Lower leg skin (tissue), 4 donors: ENCODE results near the gene PON2. TPM values are rescaled to one million over a fixed set of nuclear protein-coding genes. Genes with fewer than 3 reads are reported as not detected.

Source experiments
- DNase-seq, 2 donors: peaks; one replicate each; pipeline ENCODE4 v3.0.0-alpha.2; 2019; ENCODE audit warnings: low spot score in 2 of 2
- H3K4me3 ChIP-seq: fragments of 200-600 bp; sonication (generic); 2 replicates; pipeline ENCODE4 v1.5.1; 2017; ENCODE audit warnings: mild to moderate bottlenecking, low read depth; ENCODE audit not compliant: poor library complexity, severe bottlenecking
- POLR2A ChIP-seq, 2 donors: fragments of 450-650 bp; IDR thresholded peaks; one replicate each; pipeline ENCODE4 v1.6.1; 2016 to 2017; ENCODE audit warnings: antibody characterized with exemption in 2 of 2, mild to moderate bottlenecking in 1 of 2, moderate library complexity in 1 of 2
- WGBS, 2 donors: methylation state at CpG; one replicate each; pipeline ENCODE4 v1.1.5; 2018; 5-methylcytosine and 5-hydroxymethylcytosine counted together
- intact Hi-C: fragments of 100-400 bp; cut with DNase I; formaldehyde crosslinking; loops from one replicate; pipeline ENCODE4 v1.15.0; 2023; ENCODE audit warnings: low total_unique reads
- total RNA-seq, 4 donors: library from RNA; depleted of rRNA; stranded (reverse); fragments of >200 nt; gene quantifications; one replicate each; pipeline ENCODE4 v1.1.0, GENCODE V29; 2016
- TF ChIP-seq, protein P1 (sequence below), 3 donors: fragments of 450-650 bp; IDR thresholded peaks; one replicate each; pipeline ENCODE4 v1.5.1; 2016; ENCODE audit warnings: antibody characterized with exemption in 3 of 3, mild to moderate bottlenecking in 3 of 3, moderate library complexity in 2 of 3

PON2 gene
- total RNA-seq, 4 donors from 2014 or later: 77.7 to 101 (median 86.0) TPM

DNA sequence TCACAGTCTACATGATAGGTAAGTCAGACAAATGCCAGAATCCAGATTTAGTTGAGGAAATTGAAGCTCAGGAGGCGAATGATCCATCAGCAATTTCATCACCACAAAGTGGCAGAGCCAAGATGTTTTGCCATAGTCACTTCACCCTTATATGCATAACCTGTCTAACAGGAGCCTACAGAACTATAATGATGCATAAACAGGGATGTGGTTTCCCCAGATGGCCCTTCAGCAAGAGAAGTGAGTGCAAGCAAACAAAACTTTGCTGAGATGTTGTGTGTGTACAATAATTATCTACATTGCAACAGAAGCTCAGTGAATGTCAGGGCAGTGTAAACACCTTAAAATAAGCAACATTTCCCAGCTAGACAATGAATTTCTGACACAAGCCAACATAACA lies 67.2 kb downstream of the PON2 start:
- no peak overlapping the region for H3K4me3 ChIP-seq
- WGBS, 2 donors: 44 to 71% methylated on average over 1 of the region's 1 CpG
- no peak for TF ChIP-seq POLR2A (IDR thresholded peaks at IDR 0.05)
- TF ChIP-seq, protein P1, sequence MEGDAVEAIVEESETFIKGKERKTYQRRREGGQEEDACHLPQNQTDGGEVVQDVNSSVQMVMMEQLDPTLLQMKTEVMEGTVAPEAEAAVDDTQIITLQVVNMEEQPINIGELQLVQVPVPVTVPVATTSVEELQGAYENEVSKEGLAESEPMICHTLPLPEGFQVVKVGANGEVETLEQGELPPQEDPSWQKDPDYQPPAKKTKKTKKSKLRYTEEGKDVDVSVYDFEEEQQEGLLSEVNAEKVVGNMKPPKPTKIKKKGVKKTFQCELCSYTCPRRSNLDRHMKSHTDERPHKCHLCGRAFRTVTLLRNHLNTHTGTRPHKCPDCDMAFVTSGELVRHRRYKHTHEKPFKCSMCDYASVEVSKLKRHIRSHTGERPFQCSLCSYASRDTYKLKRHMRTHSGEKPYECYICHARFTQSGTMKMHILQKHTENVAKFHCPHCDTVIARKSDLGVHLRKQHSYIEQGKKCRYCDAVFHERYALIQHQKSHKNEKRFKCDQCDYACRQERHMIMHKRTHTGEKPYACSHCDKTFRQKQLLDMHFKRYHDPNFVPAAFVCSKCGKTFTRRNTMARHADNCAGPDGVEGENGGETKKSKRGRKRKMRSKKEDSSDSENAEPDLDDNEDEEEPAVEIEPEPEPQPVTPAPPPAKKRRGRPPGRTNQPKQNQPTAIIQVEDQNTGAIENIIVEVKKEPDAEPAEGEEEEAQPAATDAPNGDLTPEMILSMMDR (IDR thresholded peaks at IDR 0.05): no peak
- intact Hi-C loops: no loop called here
- DNase-seq: no peak

DNA sequence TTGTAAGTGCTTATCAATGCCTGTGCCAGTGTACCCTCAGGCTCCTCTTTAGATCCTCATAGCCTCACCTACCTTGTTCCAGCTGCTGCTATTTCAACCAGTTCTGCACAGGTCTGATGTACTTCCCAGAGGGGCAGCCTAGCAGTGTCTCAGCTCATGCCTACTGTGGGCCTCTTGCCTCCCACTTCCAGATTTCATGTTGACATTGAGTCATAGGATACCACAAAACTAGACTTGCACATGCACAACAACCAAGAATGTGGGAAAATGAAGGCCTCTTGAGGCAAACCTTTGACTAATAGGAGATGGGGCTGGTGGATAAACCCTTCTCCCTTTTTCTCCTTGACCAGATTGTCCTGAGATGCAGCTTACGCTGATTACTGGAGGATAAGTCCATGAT lies 69.7 kb downstream of the PON2 start:
- H3K4me3 ChIP-seq: no peak overlapping the region
- 92 to 100% methylated on average over 1 of the region's 1 CpG for WGBS, 2 donors
- intact Hi-C loops: no loop called here
- DNase-seq: no peak
- TF ChIP-seq POLR2A (IDR thresholded peaks at IDR 0.05): no peak
- TF ChIP-seq, protein P1 (IDR thresholded peaks at IDR 0.05): no peak

DNA sequence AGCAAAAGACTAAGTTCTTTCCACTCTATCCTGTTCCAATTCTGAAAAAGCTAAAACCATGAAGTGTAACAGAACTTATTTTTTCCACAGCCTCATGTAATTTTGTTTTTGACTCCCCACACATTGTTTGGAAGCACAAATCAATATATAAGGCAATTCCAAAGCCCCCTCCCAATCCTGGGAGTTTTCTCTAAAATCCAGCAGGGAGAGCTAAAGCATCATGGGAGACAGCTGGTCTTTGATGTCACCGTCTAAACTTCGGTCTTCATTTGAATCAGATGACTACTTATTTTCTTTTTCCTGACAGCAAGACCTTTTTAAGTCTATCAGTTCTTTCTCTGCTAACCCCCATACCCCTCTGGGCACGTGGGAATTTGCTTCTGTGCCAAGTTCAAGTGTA lies 77.2 kb downstream of the PON2 start:
- WGBS, 2 donors: 19 to 29% methylated on average over 3 of the region's 3 CpGs
- no peak overlapping the region for H3K4me3 ChIP-seq
- intact Hi-C loops: no loop called here

More for the DNA sequence above, 77.2 kb downstream of the PON2 start:
- no peak for DNase-seq
- TF ChIP-seq POLR2A (IDR thresholded peaks at IDR 0.05): no peak
- TF ChIP-seq, protein P1 (IDR thresholded peaks at IDR 0.05): no peak

Other genes with a start within 250 kb of the PON2 start
- 1 to 10 TPM in 1 of 4 donors, under 1 TPM in 1, not detected in 2; 0.52 to 1.4 TPM for gene PON1, start 110.5 kb downstream of the PON2 start, total RNA-seq
- 10 to 100 TPM; 10.5 to 15.9 (median 13.9) TPM for gene PON3, start 38.7 kb downstream of the PON2 start, total RNA-seq
- gene ASB4, start 50.9 kb upstream of the PON2 start, total RNA-seq: under 1 TPM in 2 of 4 donors, not detected in 2; 0.34 to 0.45 TPM
- 1,000 to 10,000 TPM in 2 of 4 donors, 100 to 1,000 TPM in 1, 10 to 100 TPM in 1; 64.3 to 1,085 (median 625) TPM for gene PDK4, start 161.5 kb upstream of the PON2 start, total RNA-seq